Cardiac muscle cell (in vitro differentiated cells and primary cell): ENCODE measurements around the gene SRGN. TPM values are rescaled to one million over a fixed set of nuclear protein-coding genes. Genes with fewer than 3 reads are reported as not detected.

Experiments
- DNase-seq, 2 donors: peaks; one replicate each; pipeline versions ENCODE4 v3.0.0 to v3.0.0-alpha.2; 2010 to 2017; ENCODE audit warnings: low read depth in 1 of 2, low spot score in 1 of 2
- H3K27ac ChIP-seq: fragments of 200-600 bp; sonication (generic); 2 replicates; pipeline ENCODE4 v1.5.1; 2016
- H3K27me3 ChIP-seq: fragments of 200-600 bp; sonication (generic); 2 replicates; pipeline ENCODE4 v1.6.0; 2016; ENCODE audit warnings: control low read depth
- H3K36me3 ChIP-seq: fragments of 200-600 bp; sonication (generic); 2 replicates; pipeline ENCODE4 v1.5.1; 2016; ENCODE audit warnings: control low read depth
- H3K4me1 ChIP-seq: fragments of 200-600 bp; sonication (generic); 2 replicates; pipeline ENCODE4 v1.8.1; 2017; ENCODE audit warnings: low read depth, mild to moderate bottlenecking, mixed run types
- H3K4me3 ChIP-seq: fragments of 200-600 bp; sonication (generic); 2 replicates; pipeline ENCODE4 v1.5.1; 2016; ENCODE audit warnings: mild to moderate bottlenecking
- H3K9me3 ChIP-seq: fragments of 200-600 bp; sonication (generic); 2 replicates; pipeline ENCODE4 v1.5.1; 2017; ENCODE audit warnings: low read depth, mild to moderate bottlenecking, control low read depth
- polyA plus RNA-seq: library from polyadenylated mRNA; unstranded; fragments of >200 nt; fragmentation: Nextera tagmentation; extraction: Ambion mirVana; gene quantifications from 2 replicates; pipeline ENCODE4 v1.2.1, GENCODE V29; 2016
- total RNA-seq: library from RNA; depleted of rRNA; stranded (reverse); fragments of >200 nt; gene quantifications from 2 replicates; pipeline ENCODE4 v1.2.3, GENCODE V29; 2016
- TF ChIP-seq, protein P1 (sequence below): IDR thresholded peaks from 2 replicates; pipeline ENCODE4 v1.5.1; 2012; ENCODE audit warnings: low read depth, mild to moderate bottlenecking, low read length

The SRGN gene
- total and polyA plus RNA-seq, 2 experiments from 2014 or later: not detected

DNA sequence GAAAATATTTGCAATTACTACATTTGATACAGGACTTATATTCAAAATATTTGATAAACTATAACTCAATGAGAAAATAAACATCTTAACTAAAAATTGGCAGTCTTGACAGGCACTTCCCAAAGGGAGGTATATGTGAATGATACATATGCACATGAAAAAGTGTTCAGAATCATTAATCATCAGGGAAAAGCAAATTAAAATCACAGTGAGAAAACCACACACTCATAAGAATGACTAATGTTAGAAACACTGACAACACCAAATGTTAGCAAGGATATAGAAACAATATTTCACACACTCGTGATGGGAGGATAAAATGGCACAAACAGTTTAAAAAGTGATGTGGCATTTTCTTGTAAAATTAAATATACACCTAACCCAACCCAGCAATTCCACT lies 32.0 kb downstream of the SRGN start:
- Histone ChIP-seq H3K27ac (no peak overlapping the region), H3K27me3 (no peaks in the 10 kb centered on the region), H3K36me3 (no peaks in the 10 kb centered on the region), H3K4me1 (peaks cover 3% of the 10 kb centered on the region), H3K4me3 (no peak overlapping the region), H3K9me3 (no peaks in the 10 kb centered on the region)
- no peak for DNase-seq
- TF ChIP-seq, protein P1, sequence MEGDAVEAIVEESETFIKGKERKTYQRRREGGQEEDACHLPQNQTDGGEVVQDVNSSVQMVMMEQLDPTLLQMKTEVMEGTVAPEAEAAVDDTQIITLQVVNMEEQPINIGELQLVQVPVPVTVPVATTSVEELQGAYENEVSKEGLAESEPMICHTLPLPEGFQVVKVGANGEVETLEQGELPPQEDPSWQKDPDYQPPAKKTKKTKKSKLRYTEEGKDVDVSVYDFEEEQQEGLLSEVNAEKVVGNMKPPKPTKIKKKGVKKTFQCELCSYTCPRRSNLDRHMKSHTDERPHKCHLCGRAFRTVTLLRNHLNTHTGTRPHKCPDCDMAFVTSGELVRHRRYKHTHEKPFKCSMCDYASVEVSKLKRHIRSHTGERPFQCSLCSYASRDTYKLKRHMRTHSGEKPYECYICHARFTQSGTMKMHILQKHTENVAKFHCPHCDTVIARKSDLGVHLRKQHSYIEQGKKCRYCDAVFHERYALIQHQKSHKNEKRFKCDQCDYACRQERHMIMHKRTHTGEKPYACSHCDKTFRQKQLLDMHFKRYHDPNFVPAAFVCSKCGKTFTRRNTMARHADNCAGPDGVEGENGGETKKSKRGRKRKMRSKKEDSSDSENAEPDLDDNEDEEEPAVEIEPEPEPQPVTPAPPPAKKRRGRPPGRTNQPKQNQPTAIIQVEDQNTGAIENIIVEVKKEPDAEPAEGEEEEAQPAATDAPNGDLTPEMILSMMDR: no peak

DNA sequence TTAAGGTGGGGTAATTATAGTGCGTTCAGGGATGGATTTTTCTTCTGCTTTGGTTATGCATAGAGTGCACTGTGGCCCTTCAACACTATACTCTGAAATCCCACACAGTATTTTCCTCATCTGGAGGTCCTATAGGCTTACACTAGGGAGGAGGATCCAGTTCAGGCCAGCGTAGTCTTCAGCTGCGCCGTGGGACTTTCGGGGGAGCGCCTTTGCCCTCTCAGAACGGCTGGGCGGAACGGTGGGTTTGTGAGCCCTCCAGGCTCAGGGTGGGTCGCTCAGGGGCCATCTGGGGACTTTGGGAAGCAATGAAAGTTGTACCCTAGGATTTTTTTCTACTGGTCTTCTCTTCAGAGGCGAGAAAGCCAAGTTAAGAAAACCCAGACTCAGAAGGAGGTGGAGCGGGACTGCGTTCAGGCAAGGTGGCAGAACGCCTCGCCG lies 35.4 kb downstream of the SRGN start:
- H3K27ac ChIP-seq: peak overlapping the region; percentile 99
- H3K27me3 ChIP-seq: no peaks in the 10 kb centered on the region
- peak overlapping the region; percentile 93 for H3K4me3 ChIP-seq
- no peaks in the 10 kb centered on the region for H3K9me3 ChIP-seq
- DNase-seq: peak; percentile 77 to 83
- H3K36me3 ChIP-seq: no peaks in the 10 kb centered on the region
- TF ChIP-seq, protein P1: peak; percentile 50
- H3K4me1 ChIP-seq: peaks cover 8% of the 10 kb centered on the region

DNA sequence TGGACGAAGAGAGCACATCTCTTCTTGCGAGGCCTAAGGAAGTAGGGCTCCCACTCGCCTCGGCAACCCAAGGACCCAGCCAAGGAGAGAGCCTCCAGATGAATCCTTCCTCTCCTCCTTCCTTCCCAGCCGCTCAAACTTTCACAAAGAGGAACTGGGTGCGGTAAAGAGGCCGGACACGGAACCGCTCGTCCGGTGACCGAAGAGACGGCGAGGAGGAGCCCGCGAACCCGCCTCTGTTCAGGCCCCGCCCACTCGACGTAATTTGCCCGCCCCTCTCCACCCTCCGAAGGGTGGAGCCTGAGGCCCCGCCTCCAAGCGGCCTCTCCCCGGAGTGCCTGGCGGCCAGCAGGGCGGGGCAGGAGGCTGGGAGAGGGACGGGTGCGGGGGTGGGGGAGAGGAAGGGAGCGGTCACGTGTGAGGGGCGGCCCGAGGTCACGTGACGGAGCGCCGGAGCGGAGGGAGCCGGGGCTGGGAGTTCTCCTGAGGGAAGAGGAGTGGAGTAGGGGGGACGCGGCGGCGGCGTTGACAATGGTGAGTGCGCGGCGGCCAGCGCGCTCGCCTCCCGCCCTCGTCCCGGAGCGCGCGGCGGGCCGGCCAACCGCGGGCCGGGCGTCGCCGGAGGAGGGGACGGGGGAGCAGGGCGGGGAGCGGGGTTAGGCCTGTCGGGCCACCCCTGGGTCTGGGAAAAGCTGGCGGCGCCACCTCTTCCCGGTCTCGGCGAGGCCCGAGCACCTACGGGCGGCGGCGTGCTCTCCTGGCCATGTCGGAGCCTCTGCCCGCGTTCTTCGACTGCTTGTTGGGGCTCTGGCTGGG lies 36.1 kb downstream of the SRGN start, which contains the start of gene VPS26A:
TSS of gene VPS26A (plus strand) at position 432 of the 816 bp plus-strand sequence. CDS start at position 532, 100 bp downstream.
- Histone ChIP-seq H3K36me3 (no peaks in the 10 kb centered on the region), H3K4me3 (peak within 1 kb of the TSS; percentile 93), H3K27ac (peak within 1 kb of the TSS; percentile 99), H3K9me3 (no peaks in the 10 kb centered on the region), H3K27me3 (no peaks in the 10 kb centered on the region), H3K4me1 (peaks cover 8% of the 10 kb centered on the region)
- TF ChIP-seq, protein P1: no peak
- DNase-seq: peak; percentile 99

DNA sequence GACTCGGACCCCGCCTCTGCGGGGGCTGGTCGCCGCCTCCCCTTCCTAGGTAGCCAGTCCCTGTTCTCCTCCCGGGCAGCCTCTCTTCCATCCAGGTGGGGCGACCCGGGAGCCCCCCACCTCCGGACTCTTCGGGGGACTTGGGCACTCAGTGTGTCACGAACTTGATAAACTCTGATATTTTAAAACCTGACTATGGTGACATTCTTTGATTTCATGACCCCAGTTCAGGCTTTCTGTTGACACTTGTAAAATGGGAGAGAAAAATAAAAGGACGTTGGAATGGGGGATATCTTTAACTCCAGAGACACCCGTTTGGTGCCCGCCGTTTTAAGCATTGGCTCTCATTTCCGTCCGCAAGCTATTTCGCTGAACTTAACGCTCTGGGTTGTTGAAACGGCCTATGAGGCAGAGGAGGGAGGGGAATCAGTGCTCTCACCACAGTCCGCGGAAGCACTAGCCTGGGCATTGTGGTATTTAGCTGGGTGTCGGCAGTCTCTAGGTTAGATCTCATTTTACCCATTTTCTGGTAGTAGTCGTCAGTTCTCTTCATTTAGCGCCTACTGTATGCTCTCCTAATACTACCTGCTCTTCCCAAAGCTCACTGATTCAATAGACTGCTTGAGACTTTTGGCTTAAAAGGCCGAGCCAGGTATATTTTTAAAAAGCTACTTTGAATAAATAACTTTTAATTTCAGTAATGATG lies 36.8 kb downstream of the SRGN start:
- H3K36me3 ChIP-seq: no peaks in the 10 kb centered on the region
- H3K9me3 ChIP-seq: no peaks in the 10 kb centered on the region
- no peaks in the 10 kb centered on the region for H3K27me3 ChIP-seq
- peak; percentile 70 to 71 for DNase-seq
- peak overlapping the region; percentile 99 for H3K27ac ChIP-seq
- peaks cover 8% of the 10 kb centered on the region for H3K4me1 ChIP-seq
- H3K4me3 ChIP-seq: peak overlapping the region; percentile 93
- TF ChIP-seq, protein P1: no peak

DNA sequence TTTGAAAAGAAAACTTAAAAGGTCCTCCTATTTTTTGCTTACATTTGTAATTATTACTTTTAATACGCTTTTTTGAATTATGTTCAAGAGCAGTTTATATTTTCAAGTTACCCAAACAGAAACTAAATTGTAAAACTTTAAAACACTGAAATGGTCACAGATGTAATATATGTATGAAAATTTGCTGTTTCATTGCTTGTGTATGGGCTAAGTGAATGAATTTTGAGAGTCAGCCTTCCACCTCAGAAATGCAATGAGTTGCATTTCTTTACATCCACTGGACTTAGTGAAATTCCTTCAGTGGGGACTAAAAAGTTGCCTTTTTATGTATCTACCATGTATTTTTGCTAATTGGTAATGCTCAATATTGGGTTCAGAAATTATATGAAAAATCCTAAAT lies 37.7 kb downstream of the SRGN start:
- H3K36me3 ChIP-seq: no peaks in the 10 kb centered on the region
- H3K4me1 ChIP-seq: peaks cover 8% of the 10 kb centered on the region
- DNase-seq: no peak
- TF ChIP-seq, protein P1: no peak
- no peaks in the 10 kb centered on the region for H3K9me3 ChIP-seq
- no peaks in the 10 kb centered on the region for H3K27me3 ChIP-seq
- H3K27ac ChIP-seq: peak overlapping the region; percentile 99
- peak overlapping the region; percentile 93 for H3K4me3 ChIP-seq
